ENCODE data around the gene GPRC5D. TPM values are rescaled to one million over a fixed set of nuclear protein-coding genes. Genes with fewer than 3 reads are reported as not detected.

GPRC5D gene
- total RNA-seq, 1 donor from 2014 or later: not detected

- no peak for DNase-seq (ENCODE audit: low spot score in 2 of 2, unreplicated experiment in 2 of 2)
- no peaks in the 10 kb centered on the region for H3K9me3 Mint-ChIP-seq
- H3K36me3 Mint-ChIP-seq: peaks cover 5% of the 10 kb centered on the region
- no peaks in the 10 kb centered on the region for H3K27me3 Mint-ChIP-seq (ENCODE audit: low read depth)
- H3K4me1 Mint-ChIP-seq: peaks cover 2% of the 10 kb centered on the region
- H3K4me3 Mint-ChIP-seq: no peak overlapping the region
- TF ChIP-seq CTCF (IDR thresholded peaks at IDR 0.05; ENCODE audit: unreplicated experiment): no peak
- no peak overlapping the region for H3K27ac Mint-ChIP-seq
Observed at GRCh38 chr12:12954878-12955625, 3.1 kb upstream of the GPRC5D start.

- DNase-seq (ENCODE audit: low spot score in 2 of 2, unreplicated experiment in 2 of 2): no peak
- H3K9me3 Mint-ChIP-seq: no peaks in the 10 kb centered on the region
- no peak overlapping the region for H3K27ac Mint-ChIP-seq
- H3K4me3 Mint-ChIP-seq: no peak overlapping the region
- H3K4me1 Mint-ChIP-seq: peaks cover 2% of the 10 kb centered on the region
- no peak for TF ChIP-seq CTCF (IDR thresholded peaks at IDR 0.05; ENCODE audit: unreplicated experiment)
- H3K27me3 Mint-ChIP-seq (ENCODE audit: low read depth): no peaks in the 10 kb centered on the region
- H3K36me3 Mint-ChIP-seq: peaks cover 12% of the 10 kb centered on the region
Observed at GRCh38 chr12:12954356-12954755, 2.4 kb upstream of the GPRC5D start.

GRCh38 chr12:12951504-12951903 is 466 bp downstream of the GPRC5D start:
- no peak for DNase-seq (ENCODE audit: low spot score in 2 of 2, unreplicated experiment in 2 of 2)
- Mint-ChIP-seq H3K4me3 (no peak overlapping the region), H3K9me3 (no peaks in the 10 kb centered on the region), H3K4me1 (peaks cover 2% of the 10 kb centered on the region), H3K36me3 (peaks cover 13% of the 10 kb centered on the region), H3K27me3 (ENCODE audit: low read depth) (no peaks in the 10 kb centered on the region), H3K27ac (no peak overlapping the region)
- TF ChIP-seq CTCF (IDR thresholded peaks at IDR 0.05; ENCODE audit: unreplicated experiment): no peak

GRCh38 chr12:12947902-12948301 is 4.1 kb downstream of the GPRC5D start:
- Mint-ChIP-seq H3K36me3 (peaks cover 10% of the 10 kb centered on the region), H3K27me3 (ENCODE audit: low read depth) (no peaks in the 10 kb centered on the region), H3K27ac (no peak overlapping the region), H3K4me1 (no peaks in the 10 kb centered on the region), H3K9me3 (no peaks in the 10 kb centered on the region), H3K4me3 (no peak overlapping the region)
- DNase-seq (ENCODE audit: low spot score in 2 of 2, unreplicated experiment in 2 of 2): no peak
- no peak for TF ChIP-seq CTCF (IDR thresholded peaks at IDR 0.05; ENCODE audit: unreplicated experiment)

GRCh38 chr12:12946686-12947355 is 5.1 kb downstream of the GPRC5D start:
- Mint-ChIP-seq H3K27ac (no peak overlapping the region), H3K9me3 (no peaks in the 10 kb centered on the region), H3K4me3 (no peak overlapping the region), H3K4me1 (no peaks in the 10 kb centered on the region), H3K36me3 (peaks cover 10% of the 10 kb centered on the region), H3K27me3 (ENCODE audit: low read depth) (no peaks in the 10 kb centered on the region)
- no peak for TF ChIP-seq CTCF (IDR thresholded peaks at IDR 0.05; ENCODE audit: unreplicated experiment)
- no peak for DNase-seq (ENCODE audit: low spot score in 2 of 2, unreplicated experiment in 2 of 2)

Measured in mesothelial cell of epicardium (in vitro differentiated cells).